ENCODE data around the gene PTPN22. TPM values are rescaled to one million over a fixed set of nuclear protein-coding genes. Genes with fewer than 3 reads are reported as not detected.

Gene PTPN22
- total and polyA plus RNA-seq, 9 of the 15 experiments (the other 6 are each of a cell fraction or from before 2014, with no cell fraction given): 0.45 to 4.6 (median 1.1) TPM

DNA sequence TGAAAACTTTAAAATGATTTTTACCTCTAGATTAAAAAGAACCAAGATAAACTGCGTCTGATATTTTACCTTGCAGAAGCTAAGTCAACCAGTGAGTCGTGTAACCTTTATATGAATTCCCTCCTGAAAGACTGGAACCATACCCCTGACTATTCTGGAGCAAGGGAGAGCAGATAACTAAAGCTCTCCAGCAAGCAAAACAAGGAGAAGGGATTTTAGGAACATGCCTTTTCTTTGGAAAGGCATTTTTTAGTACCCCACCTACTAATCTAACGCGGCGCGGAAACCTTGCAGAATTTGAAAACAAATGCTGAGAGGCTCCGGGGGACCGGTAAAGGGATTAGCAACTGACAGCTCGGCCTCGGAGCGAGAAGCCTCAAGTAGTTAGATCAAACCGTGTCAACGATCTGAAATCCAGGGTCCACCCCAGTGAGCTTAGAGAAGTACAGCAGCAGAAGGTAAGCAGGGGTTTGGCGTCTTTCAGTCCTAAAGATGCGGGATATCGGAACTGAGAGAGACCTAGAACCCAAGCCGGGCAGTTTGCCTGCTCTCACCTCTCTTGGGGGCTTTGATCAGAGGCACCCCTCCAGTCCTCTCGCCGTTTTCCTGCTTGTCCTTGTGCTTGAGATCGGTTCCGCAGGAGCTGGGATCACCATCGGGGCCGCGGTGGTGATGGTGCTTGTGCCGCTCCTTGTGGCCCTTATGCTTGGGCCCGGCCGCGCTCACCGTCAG, 60.2 kb downstream of the PTPN22 start (continued):
- TF ChIP-seq ZSCAN29 (IDR thresholded peaks at IDR 0.05) (0 out of 2 replicates have a peak, but pooled peaks have one; percentile 61), IRF1 (CRISPR knock-in tag; IDR thresholded peaks at IDR 0.05; ENCODE audit: borderline replicate concordance) (no peak), SRF (CRISPR knock-in tag; IDR thresholded peaks at IDR 0.05) (0 out of 4 replicates have a peak, but pooled peaks of 1 of the 2 experiments have one; percentile 28), ETV5 (CRISPR knock-in tag; IDR thresholded peaks at IDR 0.05; ENCODE audit: low read depth) (peak; percentile 56; the same call in 1 of the 2 replicates), ZNF140 (CRISPR knock-in tag; IDR thresholded peaks at IDR 0.05) (no peak), CBX1 (IDR thresholded peaks at IDR 0.05; ENCODE audit: low read depth) (0 out of 2 replicates have a peak, but pooled peaks have one; percentile 8), RREB1 (CRISPR knock-in tag; IDR thresholded peaks at IDR 0.05) (no peak), SRSF3 (IDR thresholded peaks at IDR 0.05; ENCODE audit: insufficient read depth, low read length) (0 out of 2 replicates have a peak, but pooled peaks have one; percentile 56), KAT7 (CRISPR knock-in tag; IDR thresholded peaks at IDR 0.05; ENCODE audit: borderline replicate concordance) (peak; percentile 72; the same call in 1 of the 2 replicates)
- TF ChIP-seq, protein P1, sequence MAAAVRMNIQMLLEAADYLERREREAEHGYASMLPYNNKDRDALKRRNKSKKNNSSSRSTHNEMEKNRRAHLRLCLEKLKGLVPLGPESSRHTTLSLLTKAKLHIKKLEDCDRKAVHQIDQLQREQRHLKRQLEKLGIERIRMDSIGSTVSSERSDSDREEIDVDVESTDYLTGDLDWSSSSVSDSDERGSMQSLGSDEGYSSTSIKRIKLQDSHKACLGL (CRISPR knock-in tag; IDR thresholded peaks at IDR 0.05; ENCODE audit: borderline replicate concordance, poor library complexity, severe bottlenecking): no peak
- TF ChIP-seq, protein P2, sequence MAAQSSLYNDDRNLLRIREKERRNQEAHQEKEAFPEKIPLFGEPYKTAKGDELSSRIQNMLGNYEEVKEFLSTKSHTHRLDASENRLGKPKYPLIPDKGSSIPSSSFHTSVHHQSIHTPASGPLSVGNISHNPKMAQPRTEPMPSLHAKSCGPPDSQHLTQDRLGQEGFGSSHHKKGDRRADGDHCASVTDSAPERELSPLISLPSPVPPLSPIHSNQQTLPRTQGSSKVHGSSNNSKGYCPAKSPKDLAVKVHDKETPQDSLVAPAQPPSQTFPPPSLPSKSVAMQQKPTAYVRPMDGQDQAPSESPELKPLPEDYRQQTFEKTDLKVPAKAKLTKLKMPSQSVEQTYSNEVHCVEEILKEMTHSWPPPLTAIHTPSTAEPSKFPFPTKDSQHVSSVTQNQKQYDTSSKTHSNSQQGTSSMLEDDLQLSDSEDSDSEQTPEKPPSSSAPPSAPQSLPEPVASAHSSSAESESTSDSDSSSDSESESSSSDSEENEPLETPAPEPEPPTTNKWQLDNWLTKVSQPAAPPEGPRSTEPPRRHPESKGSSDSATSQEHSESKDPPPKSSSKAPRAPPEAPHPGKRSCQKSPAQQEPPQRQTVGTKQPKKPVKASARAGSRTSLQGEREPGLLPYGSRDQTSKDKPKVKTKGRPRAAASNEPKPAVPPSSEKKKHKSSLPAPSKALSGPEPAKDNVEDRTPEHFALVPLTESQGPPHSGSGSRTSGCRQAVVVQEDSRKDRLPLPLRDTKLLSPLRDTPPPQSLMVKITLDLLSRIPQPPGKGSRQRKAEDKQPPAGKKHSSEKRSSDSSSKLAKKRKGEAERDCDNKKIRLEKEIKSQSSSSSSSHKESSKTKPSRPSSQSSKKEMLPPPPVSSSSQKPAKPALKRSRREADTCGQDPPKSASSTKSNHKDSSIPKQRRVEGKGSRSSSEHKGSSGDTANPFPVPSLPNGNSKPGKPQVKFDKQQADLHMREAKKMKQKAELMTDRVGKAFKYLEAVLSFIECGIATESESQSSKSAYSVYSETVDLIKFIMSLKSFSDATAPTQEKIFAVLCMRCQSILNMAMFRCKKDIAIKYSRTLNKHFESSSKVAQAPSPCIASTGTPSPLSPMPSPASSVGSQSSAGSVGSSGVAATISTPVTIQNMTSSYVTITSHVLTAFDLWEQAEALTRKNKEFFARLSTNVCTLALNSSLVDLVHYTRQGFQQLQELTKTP (IDR thresholded peaks at IDR 0.05; ENCODE audit: low read depth in 1 of 2, partially characterized antibody in 2 of 2): no peak
- TF ChIP-seq, protein P3, sequence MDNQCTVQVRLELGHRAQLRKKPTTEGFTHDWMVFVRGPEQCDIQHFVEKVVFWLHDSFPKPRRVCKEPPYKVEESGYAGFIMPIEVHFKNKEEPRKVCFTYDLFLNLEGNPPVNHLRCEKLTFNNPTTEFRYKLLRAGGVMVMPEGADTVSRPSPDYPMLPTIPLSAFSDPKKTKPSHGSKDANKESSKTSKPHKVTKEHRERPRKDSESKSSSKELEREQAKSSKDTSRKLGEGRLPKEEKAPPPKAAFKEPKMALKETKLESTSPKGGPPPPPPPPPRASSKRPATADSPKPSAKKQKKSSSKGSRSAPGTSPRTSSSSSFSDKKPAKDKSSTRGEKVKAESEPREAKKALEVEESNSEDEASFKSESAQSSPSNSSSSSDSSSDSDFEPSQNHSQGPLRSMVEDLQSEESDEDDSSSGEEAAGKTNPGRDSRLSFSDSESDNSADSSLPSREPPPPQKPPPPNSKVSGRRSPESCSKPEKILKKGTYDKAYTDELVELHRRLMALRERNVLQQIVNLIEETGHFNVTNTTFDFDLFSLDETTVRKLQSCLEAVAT (IDR thresholded peaks at IDR 0.05): peak; percentile 31 to 71; a peak in 2 of 4 replicates

Measured in K562 (cell line).